ENCODE data around the gene KANSL1.
"Not testable (repeated sequence)": the region's sequence is repeated elsewhere in the genome, so short reads cannot be mapped to it uniquely, and the experiment has no call there.

The KANSL1 gene

GRCh38 chr17:46088595-46088994, 104.6 kb downstream of the KANSL1 start:
- Histone ChIP-seq H3K4me2 (ENCODE audit: low read depth, low read length, poor library complexity, severe bottlenecking) (no peak overlapping the region), H3K9ac (ENCODE audit: low read length) (no peak overlapping the region), H3K27me3 (ENCODE audit: low read length) (no peaks in the 10 kb centered on the region), H3F3A (ENCODE audit: insufficient read depth) (no peaks in the 10 kb centered on the region), H4K20me1 (ENCODE audit: low read depth, low read length) (0 out of 2 replicates have a peak, but pooled peaks cover 12% of the 10 kb centered on the region), H3K27ac (ENCODE audit: low read depth, low read length) (no peak overlapping the region), H3K79me2 (ENCODE audit: insufficient read depth, low read length) (peaks cover 71% of the 10 kb centered on the region), H2AFZ (ENCODE audit: low read depth, low read length, severe bottlenecking) (no peak overlapping the region), H3K9me3 (ENCODE audit: insufficient read depth, low read length) (no peaks in the 10 kb centered on the region), H3K9me2 (replicated peaks; ENCODE audit: insufficient read depth, low read length) (no peaks in the 10 kb centered on the region), H3K4me3 (ENCODE audit: insufficient read depth, low read length, poor library complexity, severe bottlenecking) (no peak overlapping the region), H3K36me3 (ENCODE audit: low read length) (peaks cover 18% of the 10 kb centered on the region; the same call in 1 of the 2 replicates)
- TF ChIP-seq CTCF (IDR thresholded peaks at IDR 0.05; ENCODE audit: insufficient read depth, low read length, poor library complexity, severe bottlenecking) (no peak), EZH2phosphoT487 (conservative IDR thresholded peaks at IDR 0.05; ENCODE audit: low read length) (no peak)

- not testable (repeated sequence) for H3K27ac ChIP-seq (ENCODE audit: low read depth, low read length); H3K4me2 ChIP-seq (ENCODE audit: low read depth, low read length, poor library complexity, severe bottlenecking); H3F3A ChIP-seq (ENCODE audit: insufficient read depth); H3K27me3 ChIP-seq (ENCODE audit: low read length); H2AFZ ChIP-seq (ENCODE audit: low read depth, low read length, severe bottlenecking); H3K4me3 ChIP-seq (ENCODE audit: insufficient read depth, low read length, poor library complexity, severe bottlenecking); H3K9me2 ChIP-seq (replicated peaks; ENCODE audit: insufficient read depth, low read length); H3K9me3 ChIP-seq (ENCODE audit: insufficient read depth, low read length); H3K9ac ChIP-seq (ENCODE audit: low read length)
- H4K20me1 ChIP-seq (ENCODE audit: low read depth, low read length), result 0 out of 2 replicates have a peak, but pooled peaks cover 12% of the 10 kb centered on the region
- H3K79me2 ChIP-seq (ENCODE audit: insufficient read depth, low read length), result peaks cover 73% of the 10 kb centered on the region
- H3K36me3 ChIP-seq (ENCODE audit: low read length), result peaks cover 12% of the 10 kb centered on the region; the same call in 1 of the 2 replicates
Observed at GRCh38 chr17:46087871-46088270, 105.4 kb downstream of the KANSL1 start.

- Histone ChIP-seq H3K27me3 (ENCODE audit: low read length) (no peaks in the 10 kb centered on the region), H4K20me1 (ENCODE audit: low read depth, low read length) (0 out of 2 replicates have a peak, but pooled peaks cover 12% of the 10 kb centered on the region), H3F3A (ENCODE audit: insufficient read depth) (no peaks in the 10 kb centered on the region), H3K4me2 (ENCODE audit: low read depth, low read length, poor library complexity, severe bottlenecking) (no peak overlapping the region), H2AFZ (ENCODE audit: low read depth, low read length, severe bottlenecking) (no peak overlapping the region), H3K27ac (ENCODE audit: low read depth, low read length) (no peak overlapping the region), H3K9ac (ENCODE audit: low read length) (no peak overlapping the region), H3K9me3 (ENCODE audit: insufficient read depth, low read length) (no peaks in the 10 kb centered on the region), H3K79me2 (ENCODE audit: insufficient read depth, low read length) (peaks cover 74% of the 10 kb centered on the region), H3K9me2 (replicated peaks; ENCODE audit: insufficient read depth, low read length) (no peaks in the 10 kb centered on the region), H3K36me3 (ENCODE audit: low read length) (peaks cover 9% of the 10 kb centered on the region; the same call in 1 of the 2 replicates), H3K4me3 (ENCODE audit: insufficient read depth, low read length, poor library complexity, severe bottlenecking) (no peak overlapping the region)
- no peak for TF ChIP-seq CTCF (IDR thresholded peaks at IDR 0.05; ENCODE audit: insufficient read depth, low read length, poor library complexity, severe bottlenecking)
- TF ChIP-seq EZH2phosphoT487 (conservative IDR thresholded peaks at IDR 0.05; ENCODE audit: low read length), result no peak
Observed at GRCh38 chr17:46086821-46087220, 106.4 kb downstream of the KANSL1 start.

- Histone ChIP-seq H3K9me2 (replicated peaks; ENCODE audit: insufficient read depth, low read length) (no peaks in the 10 kb centered on the region), H3K9me3 (ENCODE audit: insufficient read depth, low read length) (no peaks in the 10 kb centered on the region), H3K79me2 (ENCODE audit: insufficient read depth, low read length) (peaks cover 72% of the 10 kb centered on the region), H3K4me2 (ENCODE audit: low read depth, low read length, poor library complexity, severe bottlenecking) (no peak overlapping the region), H2AFZ (ENCODE audit: low read depth, low read length, severe bottlenecking) (no peak overlapping the region), H3K27me3 (ENCODE audit: low read length) (no peaks in the 10 kb centered on the region), H3K27ac (ENCODE audit: low read depth, low read length) (no peak overlapping the region), H3K36me3 (ENCODE audit: low read length) (0 out of 2 replicates have a peak, but pooled peaks cover 5% of the 10 kb centered on the region), H4K20me1 (ENCODE audit: low read depth, low read length) (0 out of 2 replicates have a peak, but pooled peaks cover 12% of the 10 kb centered on the region), H3F3A (ENCODE audit: insufficient read depth) (0 out of 2 replicates have a peak, but pooled peaks cover 5% of the 10 kb centered on the region), H3K4me3 (ENCODE audit: insufficient read depth, low read length, poor library complexity, severe bottlenecking) (no peak overlapping the region), H3K9ac (ENCODE audit: low read length) (no peak overlapping the region)
- TF ChIP-seq EZH2phosphoT487 (conservative IDR thresholded peaks at IDR 0.05; ENCODE audit: low read length), result no peak
- TF ChIP-seq CTCF (IDR thresholded peaks at IDR 0.05; ENCODE audit: insufficient read depth, low read length, poor library complexity, severe bottlenecking), result no peak
Observed at GRCh38 chr17:46085522-46085921, 107.7 kb downstream of the KANSL1 start.

Data from SU-DHL-6 (cell line).